ENCODE measurements around the gene KLHDC3. TPM values are rescaled to one million over a fixed set of nuclear protein-coding genes. Genes with fewer than 3 reads are reported as not detected.

KLHDC3 gene
- total RNA-seq, 1 donor from 2014 or later = 90.3 TPM

GRCh38 chr6:43052842-43053544, 38.9 kb downstream of the KLHDC3 start:
- Mint-ChIP-seq H3K36me3 (ENCODE audit: low read depth) (peaks cover 27% of the 10 kb centered on the region), H3K27me3 (ENCODE audit: low read depth) (no peaks in the 10 kb centered on the region), H3K9me3 (ENCODE audit: low read depth) (no peaks in the 10 kb centered on the region), H3K4me3 (ENCODE audit: unreplicated experiment) (peak overlapping the region; percentile 98), H3K27ac (ENCODE audit: unreplicated experiment) (peak overlapping the region; percentile 97), H3K4me1 (ENCODE audit: low read depth) (peaks cover 46% of the 10 kb centered on the region)
- no peak for DNase-seq (ENCODE audit: low spot score)
- TF ChIP-seq CTCF (IDR thresholded peaks at IDR 0.05) = no peak

- peak; percentile 97 for DNase-seq (ENCODE audit: low spot score)
- peaks cover 26% of the 10 kb centered on the region for H3K36me3 Mint-ChIP-seq (ENCODE audit: low read depth)
- peaks cover 53% of the 10 kb centered on the region for H3K4me1 Mint-ChIP-seq (ENCODE audit: low read depth)
- H3K27me3 Mint-ChIP-seq (ENCODE audit: low read depth) = no peaks in the 10 kb centered on the region
- peak within 1 kb of the TSS; percentile 97 for H3K27ac Mint-ChIP-seq (ENCODE audit: unreplicated experiment)
- no peaks in the 10 kb centered on the region for H3K9me3 Mint-ChIP-seq (ENCODE audit: low read depth)
- TF ChIP-seq CTCF (IDR thresholded peaks at IDR 0.05) = no peak
- peak within 1 kb of the TSS; percentile 98 for H3K4me3 Mint-ChIP-seq (ENCODE audit: unreplicated experiment)
Observed at GRCh38 chr6:43053545-43054205, 39.6 kb downstream of the KLHDC3 start, which contains the start of gene CUL7. TSS of gene CUL7 (minus strand) at chr6:43053851. CDS start at chr6:43052788, 1,063 bp downstream.

- H3K27me3 Mint-ChIP-seq (ENCODE audit: low read depth) = no peaks in the 10 kb centered on the region
- DNase-seq (ENCODE audit: low spot score) = no peak
- H3K4me3 Mint-ChIP-seq (ENCODE audit: unreplicated experiment) = peak overlapping the region; percentile 98
- peak overlapping the region; percentile 97 for H3K27ac Mint-ChIP-seq (ENCODE audit: unreplicated experiment)
- no peak for TF ChIP-seq CTCF (IDR thresholded peaks at IDR 0.05)
- no peaks in the 10 kb centered on the region for H3K9me3 Mint-ChIP-seq (ENCODE audit: low read depth)
- peaks cover 59% of the 10 kb centered on the region for H3K4me1 Mint-ChIP-seq (ENCODE audit: low read depth)
- peaks cover 23% of the 10 kb centered on the region for H3K36me3 Mint-ChIP-seq (ENCODE audit: low read depth)
Observed at GRCh38 chr6:43054206-43054943, 40.3 kb downstream of the KLHDC3 start.

- no peak for TF ChIP-seq CTCF (IDR thresholded peaks at IDR 0.05)
Observed at GRCh38 chr6:43055966-43056365, 41.9 kb downstream of the KLHDC3 start.

GRCh38 chr6:43058531-43058930, 44.5 kb downstream of the KLHDC3 start:
- Mint-ChIP-seq H3K27me3 (ENCODE audit: low read depth) (no peaks in the 10 kb centered on the region), H3K36me3 (ENCODE audit: low read depth) (peaks cover 8% of the 10 kb centered on the region), H3K4me3 (ENCODE audit: unreplicated experiment) (peak overlapping the region; percentile 87), H3K27ac (ENCODE audit: unreplicated experiment) (peak overlapping the region; percentile 71), H3K9me3 (ENCODE audit: low read depth) (no peaks in the 10 kb centered on the region), H3K4me1 (ENCODE audit: low read depth) (peaks cover 47% of the 10 kb centered on the region)
- no peak for TF ChIP-seq CTCF (IDR thresholded peaks at IDR 0.05)
- DNase-seq (ENCODE audit: low spot score) = no peak

More at GRCh38 chr6:43055966-43056365, 41.9 kb downstream of the KLHDC3 start:
- Mint-ChIP-seq H3K9me3 (ENCODE audit: low read depth) (no peaks in the 10 kb centered on the region), H3K4me3 (ENCODE audit: unreplicated experiment) (peak overlapping the region; percentile 9), H3K36me3 (ENCODE audit: low read depth) (peaks cover 11% of the 10 kb centered on the region), H3K27ac (ENCODE audit: unreplicated experiment) (no peak overlapping the region), H3K4me1 (ENCODE audit: low read depth) (peaks cover 60% of the 10 kb centered on the region), H3K27me3 (ENCODE audit: low read depth) (no peaks in the 10 kb centered on the region)
- no peak for DNase-seq (ENCODE audit: low spot score)
